Mononuclear cell (primary cell): Measurements from ENCODE around the gene POTEF. TPM values are rescaled to one million over a fixed set of nuclear protein-coding genes. Genes with fewer than 3 reads are reported as not detected.
"Not testable (repeated sequence)": the region's sequence is repeated elsewhere in the genome, so short reads cannot be mapped to it uniquely, and the experiment has no call there.

ENCODE experiments used
- H3K27me3 ChIP-seq: 2 replicates; pipeline ENCODE4 v1.6.0; 2011; ENCODE audit warnings: low read length, control low read depth; ENCODE audit not compliant: insufficient read depth
- H3K4me1 ChIP-seq: 2 replicates; pipeline ENCODE4 v1.5.1; 2011; ENCODE audit warnings: mild to moderate bottlenecking, low read length, control low read depth; ENCODE audit not compliant: insufficient read depth
- H3K4me3 ChIP-seq: 2 replicates; pipeline ENCODE4 v1.5.1; 2011; ENCODE audit warnings: mild to moderate bottlenecking, low read length, moderate library complexity
- H3K9me3 ChIP-seq: 2 replicates; pipeline ENCODE4 v1.5.1; 2011; ENCODE audit warnings: low read depth, mild to moderate bottlenecking, control low read depth, low read length
- total RNA-seq: library from RNA; depleted of rRNA; stranded (reverse); fragments of >200 nt; gene quantifications from one replicate; pipeline ENCODE4 v1.2.3, GENCODE V29; 2012

Gene POTEF
- total RNA-seq, 1 donor: not detected

- not testable (repeated sequence) for H3K4me1 ChIP-seq, H3K9me3 ChIP-seq, H3K27me3 ChIP-seq, H3K4me3 ChIP-seq
Measured at GRCh38 chr2:130155956-130156623, 27.1 kb upstream of the POTEF start.

- H3K4me3 ChIP-seq: no peak overlapping the region
- H3K27me3 ChIP-seq: no peaks in the 10 kb centered on the region
- H3K4me1 ChIP-seq: peaks cover 9% of the 10 kb centered on the region
- H3K9me3 ChIP-seq: no peaks in the 10 kb centered on the region
Measured at GRCh38 chr2:130154773-130155765, 26.0 kb upstream of the POTEF start.

GRCh38 chr2:130154423-130154770, 25.4 kb upstream of the POTEF start:
- H3K9me3 ChIP-seq, H3K27me3 ChIP-seq, H3K4me3 ChIP-seq, H3K4me1 ChIP-seq: not testable (repeated sequence)

GRCh38 chr2:130153721-130154422, 24.9 kb upstream of the POTEF start:
- H3K27me3 ChIP-seq, H3K4me1 ChIP-seq, H3K4me3 ChIP-seq, H3K9me3 ChIP-seq: not testable (repeated sequence)

- no peaks in the 10 kb centered on the region for H3K27me3 ChIP-seq
- no peak overlapping the region for H3K4me3 ChIP-seq
- H3K4me1 ChIP-seq: no peaks in the 10 kb centered on the region
- H3K9me3 ChIP-seq: no peaks in the 10 kb centered on the region
Measured at GRCh38 chr2:130152816-130153595, 24.0 kb upstream of the POTEF start.

GRCh38 chr2:130152136-130152815, 23.3 kb upstream of the POTEF start:
- not testable (repeated sequence) for H3K27me3 ChIP-seq, H3K4me3 ChIP-seq, H3K9me3 ChIP-seq, H3K4me1 ChIP-seq

- not testable (repeated sequence) for H3K27me3 ChIP-seq, H3K4me3 ChIP-seq, H3K4me1 ChIP-seq, H3K9me3 ChIP-seq
Measured at GRCh38 chr2:130151145-130151512, 22.1 kb upstream of the POTEF start.

- H3K9me3 ChIP-seq: no peaks in the 10 kb centered on the region
- peaks cover 3% of the 10 kb centered on the region for H3K27me3 ChIP-seq
- H3K4me3 ChIP-seq: no peak overlapping the region
- no peaks in the 10 kb centered on the region for H3K4me1 ChIP-seq
Measured at GRCh38 chr2:130150181-130151144, 21.4 kb upstream of the POTEF start.

GRCh38 chr2:130148515-130148914, 19.5 kb upstream of the POTEF start:
- not testable (repeated sequence) for H3K9me3 ChIP-seq, H3K27me3 ChIP-seq, H3K4me1 ChIP-seq, H3K4me3 ChIP-seq

GRCh38 chr2:130145006-130145414, 16.0 kb upstream of the POTEF start, which contains the start of gene CCDC74B:
TSS of gene CCDC74B (minus strand) at chr2:130145112. CDS start at chr2:130144996, 116 bp downstream.
- H3K4me1 ChIP-seq, H3K27me3 ChIP-seq, H3K9me3 ChIP-seq, H3K4me3 ChIP-seq: not testable (repeated sequence)

- not testable (repeated sequence) for H3K4me1 ChIP-seq
Measured at GRCh38 chr2:130143266-130144039, 14.4 kb upstream of the POTEF start.

GRCh38 chr2:130142396-130143265, 13.6 kb upstream of the POTEF start:
- not testable (repeated sequence) for H3K27me3 ChIP-seq, H3K4me1 ChIP-seq, H3K4me3 ChIP-seq, H3K9me3 ChIP-seq

More at GRCh38 chr2:130143266-130144039, 14.4 kb upstream of the POTEF start:
- H3K4me3 ChIP-seq, H3K9me3 ChIP-seq, H3K27me3 ChIP-seq: not testable (repeated sequence)
